Measurements from ENCODE around the gene LRRC40.

Gene LRRC40

GRCh38 chr1:70140343-70140742, 65.0 kb downstream of the LRRC40 start:
- Mint-ChIP-seq H3K4me1 (no peaks in the 10 kb centered on the region), H3K27ac (no peak overlapping the region), H3K4me3 (no peak overlapping the region), H3K36me3 (no peaks in the 10 kb centered on the region), H3K9me3 (no peaks in the 10 kb centered on the region), H3K27me3 (no peaks in the 10 kb centered on the region)
- ATAC-seq (ENCODE audit: low read depth) (no peak), DNase-seq (ENCODE audit: low spot score in 2 of 2) (no peak)

- H3K27ac Mint-ChIP-seq: no peak overlapping the region
- DNase-seq (ENCODE audit: low spot score in 2 of 2): no peak
Observed at GRCh38 chr1:70134148-70134547, 71.2 kb downstream of the LRRC40 start.

GRCh38 chr1:70117046-70117445, 88.3 kb downstream of the LRRC40 start:
- ATAC-seq (ENCODE audit: low read depth) (no peak), DNase-seq (ENCODE audit: low spot score in 2 of 2) (no peak)
- Mint-ChIP-seq H3K27ac (no peak overlapping the region), H3K27me3 (no peaks in the 10 kb centered on the region), H3K36me3 (no peaks in the 10 kb centered on the region), H3K9me3 (no peaks in the 10 kb centered on the region), H3K4me1 (no peaks in the 10 kb centered on the region), H3K4me3 (no peak overlapping the region)

More at GRCh38 chr1:70134148-70134547, 71.2 kb downstream of the LRRC40 start:
- H3K4me3 Mint-ChIP-seq: no peak overlapping the region
- H3K27me3 Mint-ChIP-seq: peaks cover 3% of the 10 kb centered on the region
- no peaks in the 10 kb centered on the region for H3K9me3 Mint-ChIP-seq
- H3K36me3 Mint-ChIP-seq: no peaks in the 10 kb centered on the region
- H3K4me1 Mint-ChIP-seq: peaks cover 3% of the 10 kb centered on the region
- ATAC-seq (ENCODE audit: low read depth): no peak

GRCh38 chr1:70115315-70115714, 90.1 kb downstream of the LRRC40 start:
- no peak for ATAC-seq (ENCODE audit: low read depth)
- H3K4me1 Mint-ChIP-seq: no peaks in the 10 kb centered on the region
- H3K27ac Mint-ChIP-seq: no peak overlapping the region
- no peak for DNase-seq (ENCODE audit: low spot score in 2 of 2)
- H3K9me3 Mint-ChIP-seq: no peaks in the 10 kb centered on the region
- no peak overlapping the region for H3K4me3 Mint-ChIP-seq
- no peaks in the 10 kb centered on the region for H3K27me3 Mint-ChIP-seq
- H3K36me3 Mint-ChIP-seq: no peaks in the 10 kb centered on the region

GRCh38 chr1:70112838-70113237, 92.5 kb downstream of the LRRC40 start:
- H3K36me3 Mint-ChIP-seq: no peaks in the 10 kb centered on the region

GRCh38 chr1:70109241-70109640, 96.1 kb downstream of the LRRC40 start:
- H3K36me3 Mint-ChIP-seq: no peaks in the 10 kb centered on the region
- H3K4me1 Mint-ChIP-seq: no peaks in the 10 kb centered on the region
- ATAC-seq (ENCODE audit: low read depth) (no peak), DNase-seq (ENCODE audit: low spot score in 2 of 2) (no peak)
- no peak overlapping the region for H3K4me3 Mint-ChIP-seq
- H3K27me3 Mint-ChIP-seq: peaks cover 3% of the 10 kb centered on the region
- no peaks in the 10 kb centered on the region for H3K9me3 Mint-ChIP-seq
- no peak overlapping the region for H3K27ac Mint-ChIP-seq

More at GRCh38 chr1:70112838-70113237, 92.5 kb downstream of the LRRC40 start:
- Mint-ChIP-seq H3K4me3 (no peak overlapping the region), H3K9me3 (no peaks in the 10 kb centered on the region), H3K27ac (no peak overlapping the region), H3K4me1 (no peaks in the 10 kb centered on the region), H3K27me3 (no peaks in the 10 kb centered on the region)
- no peak for ATAC-seq (ENCODE audit: low read depth)
- no peak for DNase-seq (ENCODE audit: low spot score in 2 of 2)

- Mint-ChIP-seq H3K4me3 (no peak overlapping the region), H3K36me3 (no peaks in the 10 kb centered on the region), H3K27me3 (peaks cover 3% of the 10 kb centered on the region), H3K4me1 (no peaks in the 10 kb centered on the region), H3K27ac (no peak overlapping the region), H3K9me3 (no peaks in the 10 kb centered on the region)
- no peak for ATAC-seq (ENCODE audit: low read depth)
- DNase-seq (ENCODE audit: low spot score in 2 of 2): no peak
Observed at GRCh38 chr1:70103770-70104169, 101.6 kb downstream of the LRRC40 start.

- H3K27ac Mint-ChIP-seq: no peak overlapping the region
- no peaks in the 10 kb centered on the region for H3K4me1 Mint-ChIP-seq
- no peak for DNase-seq (ENCODE audit: low spot score in 2 of 2)
- H3K27me3 Mint-ChIP-seq: peaks cover 3% of the 10 kb centered on the region
- H3K4me3 Mint-ChIP-seq: no peak overlapping the region
- ATAC-seq (ENCODE audit: low read depth): no peak
- H3K36me3 Mint-ChIP-seq: no peaks in the 10 kb centered on the region
- no peaks in the 10 kb centered on the region for H3K9me3 Mint-ChIP-seq
Observed at GRCh38 chr1:70101774-70102173, 103.6 kb downstream of the LRRC40 start.

- Mint-ChIP-seq H3K27ac (no peak overlapping the region), H3K4me3 (no peak overlapping the region), H3K4me1 (no peaks in the 10 kb centered on the region), H3K9me3 (no peaks in the 10 kb centered on the region), H3K27me3 (no peaks in the 10 kb centered on the region), H3K36me3 (no peaks in the 10 kb centered on the region)
- no peak for ATAC-seq (ENCODE audit: low read depth)
- DNase-seq (ENCODE audit: low spot score in 2 of 2): no peak
Observed at GRCh38 chr1:70101231-70101630, 104.1 kb downstream of the LRRC40 start.

Measured in memory B cell (primary cell).